Measurements from ENCODE around the gene TSPAN7. TPM values are rescaled to one million over a fixed set of nuclear protein-coding genes. Genes with fewer than 3 reads are reported as not detected.

TSPAN7 gene
- total and polyA plus RNA-seq, 2 donors (not counting 1 experiment from before 2014, with no cell fraction given): 0.03 TPM; not detected in 1

DNA sequence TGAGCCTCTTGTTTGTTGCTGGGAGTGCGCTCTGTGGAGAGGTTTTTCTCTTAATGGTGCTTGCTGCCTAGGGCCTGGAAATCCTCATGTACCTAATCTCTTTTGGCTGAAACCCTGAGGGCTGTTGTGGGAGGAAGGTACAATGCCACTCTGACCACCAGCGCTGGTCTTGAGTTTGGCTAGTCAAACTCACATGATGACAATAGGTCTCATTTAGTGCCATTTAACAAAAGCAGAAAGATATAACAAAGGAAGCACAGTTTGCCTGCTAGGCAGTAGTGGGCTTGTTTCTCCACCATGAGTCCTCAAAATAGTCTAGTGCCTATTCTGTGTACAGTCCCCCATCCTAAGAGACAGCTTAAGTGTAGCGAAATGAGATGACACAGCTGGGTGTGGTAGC, 111.3 kb downstream of the TSPAN7 start:
- no peak overlapping the region for H3K27ac ChIP-seq (ENCODE audit: insufficient read depth, low read length)

DNA sequence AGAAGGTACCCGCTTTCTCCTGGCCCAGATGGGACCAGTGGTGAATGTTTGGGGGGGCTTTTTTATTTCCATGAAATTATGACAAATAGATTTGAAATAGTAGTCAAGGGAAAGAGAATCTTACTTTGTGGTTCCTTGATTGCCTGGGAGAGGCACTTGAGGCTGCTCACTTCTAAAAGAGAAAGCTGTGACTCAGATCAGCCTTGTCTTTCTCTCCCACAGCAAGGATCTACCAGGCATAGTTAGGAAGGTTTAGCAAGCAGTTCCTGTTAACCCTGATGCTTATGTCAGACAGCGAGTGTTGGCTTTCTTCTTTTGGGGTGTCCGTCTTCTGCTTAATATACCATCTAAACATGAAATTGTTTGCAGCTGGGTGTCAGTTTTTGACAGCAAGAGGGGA, 114.5 kb downstream of the TSPAN7 start:
- no peaks in the 10 kb centered on the region for H4K20me1 ChIP-seq (ENCODE audit: control insufficient read depth, extremely low read depth, insufficient read depth, low read length)
- H3K79me2 ChIP-seq (ENCODE audit: control insufficient read depth, insufficient read depth, low read length): no peaks in the 10 kb centered on the region
- TF ChIP-seq, protein P1, sequence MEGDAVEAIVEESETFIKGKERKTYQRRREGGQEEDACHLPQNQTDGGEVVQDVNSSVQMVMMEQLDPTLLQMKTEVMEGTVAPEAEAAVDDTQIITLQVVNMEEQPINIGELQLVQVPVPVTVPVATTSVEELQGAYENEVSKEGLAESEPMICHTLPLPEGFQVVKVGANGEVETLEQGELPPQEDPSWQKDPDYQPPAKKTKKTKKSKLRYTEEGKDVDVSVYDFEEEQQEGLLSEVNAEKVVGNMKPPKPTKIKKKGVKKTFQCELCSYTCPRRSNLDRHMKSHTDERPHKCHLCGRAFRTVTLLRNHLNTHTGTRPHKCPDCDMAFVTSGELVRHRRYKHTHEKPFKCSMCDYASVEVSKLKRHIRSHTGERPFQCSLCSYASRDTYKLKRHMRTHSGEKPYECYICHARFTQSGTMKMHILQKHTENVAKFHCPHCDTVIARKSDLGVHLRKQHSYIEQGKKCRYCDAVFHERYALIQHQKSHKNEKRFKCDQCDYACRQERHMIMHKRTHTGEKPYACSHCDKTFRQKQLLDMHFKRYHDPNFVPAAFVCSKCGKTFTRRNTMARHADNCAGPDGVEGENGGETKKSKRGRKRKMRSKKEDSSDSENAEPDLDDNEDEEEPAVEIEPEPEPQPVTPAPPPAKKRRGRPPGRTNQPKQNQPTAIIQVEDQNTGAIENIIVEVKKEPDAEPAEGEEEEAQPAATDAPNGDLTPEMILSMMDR (conservative IDR thresholded peaks at IDR 0.05 in 1 of 2, IDR thresholded peaks at IDR 0.05 in 1 of 2; ENCODE audit: low read depth in 1 of 2, low read length in 2 of 2): no peak
- no peak for TF ChIP-seq EZH2 (IDR thresholded peaks at IDR 0.05; ENCODE audit: low read length, missing control alignments)
- H3K36me3 ChIP-seq (ENCODE audit: control insufficient read depth, insufficient read depth, low read length): no peaks in the 10 kb centered on the region
- H2AFZ ChIP-seq (ENCODE audit: low read length): no peak overlapping the region
- H3K4me1 ChIP-seq (ENCODE audit: control insufficient read depth, extremely low read depth, insufficient read depth, low read length): no peaks in the 10 kb centered on the region
- H3K9ac ChIP-seq (ENCODE audit: insufficient read depth, low read length): no peak overlapping the region
- peaks cover 3% of the 10 kb centered on the region for H3K27me3 ChIP-seq (ENCODE audit: control insufficient read depth, insufficient read depth, low read length)
- no peak overlapping the region for H3K4me3 ChIP-seq (replicated peaks in 1 of 4; ENCODE audit: control extremely low read depth in 1 of 4, insufficient read depth in 1 of 4, low read depth in 3 of 4, low read length in 4 of 4)
- no peak overlapping the region for H3K27ac ChIP-seq (ENCODE audit: insufficient read depth, low read length)
- H3K9me3 ChIP-seq (ENCODE audit: control insufficient read depth, insufficient read depth, low read depth, low read length): no peaks in the 10 kb centered on the region
- peak in 1 of 2 donors; percentile 12 for DNase-seq (ENCODE audit: low read depth in 2 of 2)
- H3K4me2 ChIP-seq (ENCODE audit: extremely low read depth, insufficient read depth, low read length): no peak overlapping the region

More for the DNA sequence above, 111.3 kb downstream of the TSPAN7 start:
- H4K20me1 ChIP-seq (ENCODE audit: control insufficient read depth, extremely low read depth, insufficient read depth, low read length): no peaks in the 10 kb centered on the region
- H2AFZ ChIP-seq (ENCODE audit: low read length): no peak overlapping the region
- no peaks in the 10 kb centered on the region for H3K27me3 ChIP-seq (ENCODE audit: control insufficient read depth, insufficient read depth, low read length)
- no peaks in the 10 kb centered on the region for H3K36me3 ChIP-seq (ENCODE audit: control insufficient read depth, insufficient read depth, low read length)
- no peak overlapping the region for H3K9ac ChIP-seq (ENCODE audit: insufficient read depth, low read length)
- no peak overlapping the region for H3K4me2 ChIP-seq (ENCODE audit: extremely low read depth, insufficient read depth, low read length)
- H3K79me2 ChIP-seq (ENCODE audit: control insufficient read depth, insufficient read depth, low read length): no peaks in the 10 kb centered on the region
- no peak for DNase-seq (ENCODE audit: low read depth in 2 of 2)
- no peak for TF ChIP-seq EZH2 (IDR thresholded peaks at IDR 0.05; ENCODE audit: low read length, missing control alignments)
- TF ChIP-seq, protein P1 (conservative IDR thresholded peaks at IDR 0.05 in 1 of 2, IDR thresholded peaks at IDR 0.05 in 1 of 2; ENCODE audit: low read depth in 1 of 2, low read length in 2 of 2): no peak
- H3K9me3 ChIP-seq (ENCODE audit: control insufficient read depth, insufficient read depth, low read depth, low read length): no peaks in the 10 kb centered on the region
- H3K4me3 ChIP-seq (replicated peaks in 1 of 4; ENCODE audit: control extremely low read depth in 1 of 4, insufficient read depth in 1 of 4, low read depth in 3 of 4, low read length in 4 of 4): no peak overlapping the region
- H3K4me1 ChIP-seq (ENCODE audit: control insufficient read depth, extremely low read depth, insufficient read depth, low read length): no peaks in the 10 kb centered on the region

DNA sequence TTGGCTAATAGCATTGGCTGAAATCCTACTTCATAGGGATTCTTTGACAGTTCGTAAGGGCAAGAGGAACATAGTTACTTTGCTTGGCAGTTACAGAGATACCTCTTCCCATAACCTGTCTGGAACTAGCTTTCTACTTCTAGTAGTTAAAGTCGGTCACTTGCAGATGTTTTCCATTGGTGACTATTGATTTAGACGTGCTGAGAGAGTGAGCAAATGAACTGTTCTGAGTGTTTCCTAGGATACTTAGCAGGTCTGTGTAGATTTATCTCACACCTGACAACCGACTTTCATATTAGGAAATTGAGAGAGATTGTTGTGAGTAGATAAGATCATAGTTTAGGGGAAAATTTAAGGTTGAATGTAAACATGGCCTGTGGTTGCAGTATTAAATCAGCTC, 116.8 kb downstream of the TSPAN7 start:
- no peak overlapping the region for H3K4me2 ChIP-seq (ENCODE audit: extremely low read depth, insufficient read depth, low read length)
- TF ChIP-seq EZH2 (IDR thresholded peaks at IDR 0.05; ENCODE audit: low read length, missing control alignments): no peak
- TF ChIP-seq, protein P1 (conservative IDR thresholded peaks at IDR 0.05 in 1 of 2, IDR thresholded peaks at IDR 0.05 in 1 of 2; ENCODE audit: low read depth in 1 of 2, low read length in 2 of 2): no peak
- no peaks in the 10 kb centered on the region for H4K20me1 ChIP-seq (ENCODE audit: control insufficient read depth, extremely low read depth, insufficient read depth, low read length)
- no peak overlapping the region for H3K4me3 ChIP-seq (replicated peaks in 1 of 4; ENCODE audit: control extremely low read depth in 1 of 4, insufficient read depth in 1 of 4, low read depth in 3 of 4, low read length in 4 of 4)
- H3K36me3 ChIP-seq (ENCODE audit: control insufficient read depth, insufficient read depth, low read length): no peaks in the 10 kb centered on the region
- H2AFZ ChIP-seq (ENCODE audit: low read length): no peak overlapping the region
- DNase-seq (ENCODE audit: low read depth in 2 of 2): no peak
- H3K27ac ChIP-seq (ENCODE audit: insufficient read depth, low read length): no peak overlapping the region
- H3K79me2 ChIP-seq (ENCODE audit: control insufficient read depth, insufficient read depth, low read length): no peaks in the 10 kb centered on the region
- H3K4me1 ChIP-seq (ENCODE audit: control insufficient read depth, extremely low read depth, insufficient read depth, low read length): no peaks in the 10 kb centered on the region
- no peaks in the 10 kb centered on the region for H3K9me3 ChIP-seq (ENCODE audit: control insufficient read depth, insufficient read depth, low read depth, low read length)
- H3K9ac ChIP-seq (ENCODE audit: insufficient read depth, low read length): no peak overlapping the region
- H3K27me3 ChIP-seq (ENCODE audit: control insufficient read depth, insufficient read depth, low read length): peaks cover 3% of the 10 kb centered on the region
